COLO829 (cell line): ENCODE data around the gene TMEM178A.

ENCODE experiments used
- DNase-seq: peaks from one replicate; pipeline ENCODE4 v3.0.0; 2012; ENCODE audit warnings: low spot score

Gene TMEM178A

DNA sequence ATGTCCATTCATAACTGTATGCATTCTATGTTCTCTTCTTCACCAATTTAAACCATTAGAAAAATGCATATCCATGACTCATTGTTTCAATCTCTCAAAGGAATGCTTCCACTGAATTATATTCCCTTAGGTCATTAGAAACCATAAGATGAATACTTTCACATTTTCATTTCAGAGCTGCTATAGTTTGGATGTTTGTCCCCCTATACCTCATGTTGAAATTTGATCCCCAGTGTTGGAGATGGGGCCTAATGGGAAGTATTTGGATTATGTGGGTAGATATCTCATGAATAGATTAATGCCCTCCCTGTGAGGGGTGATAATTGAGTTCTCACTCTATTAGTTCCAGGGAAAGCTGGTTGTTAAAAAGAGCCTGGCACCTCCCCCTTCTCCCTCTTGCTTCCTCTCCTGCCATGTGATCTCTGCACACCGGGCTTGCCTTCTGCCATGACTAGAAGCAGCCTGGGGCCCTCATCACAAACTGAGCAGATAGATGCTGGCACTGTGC is 77.6 kb downstream of the TMEM178A start:
- peak; percentile 37 for DNase-seq

DNA sequence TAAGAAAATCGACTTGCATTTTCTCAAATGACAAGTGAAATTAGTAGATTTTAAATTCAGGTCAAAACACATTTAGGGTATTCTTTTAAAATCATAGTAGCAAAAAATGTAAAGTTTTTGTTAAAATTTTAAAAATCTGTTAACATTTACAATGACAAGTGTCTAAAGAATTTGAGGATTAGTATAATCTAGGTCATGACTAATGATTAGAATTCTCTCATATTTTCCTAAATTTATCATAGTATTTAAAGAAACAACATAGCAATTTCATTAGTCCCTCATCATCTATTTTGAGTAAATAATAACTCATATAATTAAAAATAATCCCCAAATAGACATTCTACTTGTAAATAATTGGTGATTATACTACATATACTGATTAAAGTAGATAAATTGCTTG is 89.7 kb downstream of the TMEM178A start:
- no peak for DNase-seq

DNA sequence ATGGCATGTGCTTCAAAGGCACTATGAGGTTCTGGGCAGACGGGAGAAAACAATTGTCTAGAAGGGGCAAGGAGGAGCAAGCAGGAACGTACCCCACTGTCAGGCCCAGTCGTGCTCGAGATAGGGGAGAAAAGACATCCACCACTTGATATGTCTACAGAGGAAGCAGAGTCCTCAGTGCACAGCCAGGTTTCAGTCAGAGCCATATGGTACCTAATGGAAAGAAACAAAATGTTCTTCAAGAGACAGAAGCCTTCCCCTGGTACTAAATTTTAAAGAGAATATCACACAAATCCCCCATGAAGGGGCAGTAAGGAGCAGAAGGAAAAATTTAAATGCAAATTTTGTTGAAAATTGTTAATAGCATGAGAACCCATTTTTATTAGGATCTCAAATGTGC is 91.4 kb downstream of the TMEM178A start:
- no peak for DNase-seq

DNA sequence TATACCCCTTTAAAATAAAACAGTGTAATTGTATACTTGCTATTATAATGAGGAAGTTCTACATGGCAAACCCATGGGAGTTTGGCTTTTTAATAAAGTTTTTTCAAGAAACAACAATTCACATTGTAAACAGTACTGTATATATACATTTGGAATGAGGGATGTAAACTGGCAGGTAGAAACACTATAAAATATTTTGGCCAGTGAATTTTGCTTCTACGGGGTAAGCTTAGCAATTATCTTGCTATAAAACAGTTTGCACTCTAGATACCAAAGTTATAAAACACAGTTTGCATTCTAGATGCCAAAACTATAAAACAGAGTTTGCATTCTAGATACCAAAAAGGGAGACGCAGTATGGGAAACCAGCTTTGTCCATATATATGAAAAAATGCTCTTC is 96.7 kb downstream of the TMEM178A start:
- no peak for DNase-seq
